HepG2 (cell line): ENCODE measurements around the gene FAM219A. TPM values are rescaled to one million over a fixed set of nuclear protein-coding genes. Genes with fewer than 3 reads are reported as not detected.

Experiments used
- BRD4 ChIP-seq: sonication (generic); formaldehyde crosslinking; IDR thresholded peaks from 2 replicates; pipeline ENCODE4 v1.4.0; 2020; ENCODE audit warnings: missing genetic modification reagents
- CHD2 ChIP-seq: IDR thresholded peaks from 2 replicates; pipeline ENCODE4 v1.6.1; 2011; ENCODE audit warnings: low read depth, low read length, improper control_type of control experiment
- ETV6 ChIP-seq: sonication (generic); formaldehyde crosslinking; conservative IDR thresholded peaks from 2 replicates; pipeline ENCODE4 v1.4.0; 2020; ENCODE audit warnings: missing genetic modification reagents
- HHEX ChIP-seq: IDR thresholded peaks from 2 replicates; pipeline ENCODE4 v1.6.1; 2016; ENCODE audit warnings: control low read depth
- IKZF1 ChIP-seq: fragments of 450-650 bp; IDR thresholded peaks from 2 replicates; pipeline ENCODE4 v1.7.1; 2016
- KLF13 ChIP-seq: sonication (generic); formaldehyde crosslinking; IDR thresholded peaks from 2 replicates; pipeline ENCODE4 v1.4.0; 2020; ENCODE audit warnings: mild to moderate bottlenecking, missing genetic modification reagents
- MTA1 ChIP-seq: sonication (generic); formaldehyde crosslinking; IDR thresholded peaks from 2 replicates; pipeline ENCODE4 v1.4.0; 2020; ENCODE audit warnings: missing genetic modification reagents, mild to moderate bottlenecking, borderline replicate concordance
- NFAT5 ChIP-seq: sonication (generic); formaldehyde crosslinking; IDR thresholded peaks from 2 replicates; pipeline ENCODE4 v1.4.0; 2020; ENCODE audit warnings: missing genetic modification reagents
- RCOR2 ChIP-seq: IDR thresholded peaks from 2 replicates; pipeline ENCODE4 v1.6.1; 2016; ENCODE audit warnings: missing biosample characterization, missing genetic modification reagents
- TAF1 ChIP-seq: sonication (generic); formaldehyde crosslinking; IDR thresholded peaks from 2 replicates; pipeline ENCODE4 v1.4.0; 2020; ENCODE audit warnings: missing genetic modification reagents
- TBP ChIP-seq: sonication (generic); formaldehyde crosslinking; IDR thresholded peaks from 2 replicates; pipeline ENCODE4 v1.5.0; 2020; ENCODE audit warnings: missing genetic modification reagents
- THAP9 ChIP-seq: sonication (generic); formaldehyde crosslinking; IDR thresholded peaks from 2 replicates; pipeline ENCODE4; 2020; ENCODE audit warnings: missing genetic modification reagents, mild to moderate bottlenecking, borderline replicate concordance
- YEATS4 ChIP-seq: sonication (generic); formaldehyde crosslinking; IDR thresholded peaks from 2 replicates; pipeline ENCODE4 v1.4.0; 2020; ENCODE audit warnings: missing genetic modification reagents, borderline replicate concordance
- ZHX1 ChIP-seq: sonication (generic); formaldehyde crosslinking; IDR thresholded peaks from 2 replicates; pipeline ENCODE4 v1.8.1; 2022; ENCODE audit warnings: low read depth, mild to moderate bottlenecking, missing genetic modification reagents
- ZNF660 ChIP-seq: sonication (generic); formaldehyde crosslinking; IDR thresholded peaks from 2 replicates; pipeline ENCODE4 v1.5.1; 2020; ENCODE audit warnings: mild to moderate bottlenecking, low read depth, missing genetic modification reagents, borderline replicate concordance
- ZNF713 ChIP-seq: sonication (generic); formaldehyde crosslinking; IDR thresholded peaks from 2 replicates; pipeline ENCODE4 v1.4.0; 2020; ENCODE audit warnings: mild to moderate bottlenecking, missing genetic modification reagents
- polyA plus RNA-seq, 8 experiments: library from polyadenylated mRNA; depleted of rRNA in 3 of 8; stranded (reverse) in 7 of 8; unstranded in 1 of 8; fragments of >200 nt; fragmentation: Illumina TruSeq in 4 of 8; extraction: Trizol in 4 of 8; gene quantifications; 2 replicates each; pipeline versions ENCODE4 v1.2.1 to v1.2.3, GENCODE V29; 2011 to 2016; ENCODE audit warnings: low read depth in 4 of 8, missing spikeins in 1 of 8, mixed read lengths in 1 of 8; ENCODE audit not compliant: insufficient read depth in 1 of 8
- total RNA-seq, 5 experiments: library from RNA; depleted of rRNA; stranded (reverse); fragments of >200 nt; fragmentation: Illumina TruSeq; extraction: Trizol; gene quantifications; 2 replicates each; pipeline ENCODE4 v1.2.3, GENCODE V29; 2016; ENCODE audit warnings: low read depth in 1 of 5
- TF ChIP-seq, protein P1 (sequence below): sonication (generic); formaldehyde crosslinking; IDR thresholded peaks from 2 replicates; pipeline ENCODE4 v1.8.1; 2023; ENCODE audit warnings: mild to moderate bottlenecking, moderate library complexity, missing genetic modification reagents

The FAM219A gene
- total and polyA plus RNA-seq, 2 of the 13 experiments (the other 11 are each of a cell fraction or from before 2014, with no cell fraction given) = 3.9 to 6.4 TPM

DNA sequence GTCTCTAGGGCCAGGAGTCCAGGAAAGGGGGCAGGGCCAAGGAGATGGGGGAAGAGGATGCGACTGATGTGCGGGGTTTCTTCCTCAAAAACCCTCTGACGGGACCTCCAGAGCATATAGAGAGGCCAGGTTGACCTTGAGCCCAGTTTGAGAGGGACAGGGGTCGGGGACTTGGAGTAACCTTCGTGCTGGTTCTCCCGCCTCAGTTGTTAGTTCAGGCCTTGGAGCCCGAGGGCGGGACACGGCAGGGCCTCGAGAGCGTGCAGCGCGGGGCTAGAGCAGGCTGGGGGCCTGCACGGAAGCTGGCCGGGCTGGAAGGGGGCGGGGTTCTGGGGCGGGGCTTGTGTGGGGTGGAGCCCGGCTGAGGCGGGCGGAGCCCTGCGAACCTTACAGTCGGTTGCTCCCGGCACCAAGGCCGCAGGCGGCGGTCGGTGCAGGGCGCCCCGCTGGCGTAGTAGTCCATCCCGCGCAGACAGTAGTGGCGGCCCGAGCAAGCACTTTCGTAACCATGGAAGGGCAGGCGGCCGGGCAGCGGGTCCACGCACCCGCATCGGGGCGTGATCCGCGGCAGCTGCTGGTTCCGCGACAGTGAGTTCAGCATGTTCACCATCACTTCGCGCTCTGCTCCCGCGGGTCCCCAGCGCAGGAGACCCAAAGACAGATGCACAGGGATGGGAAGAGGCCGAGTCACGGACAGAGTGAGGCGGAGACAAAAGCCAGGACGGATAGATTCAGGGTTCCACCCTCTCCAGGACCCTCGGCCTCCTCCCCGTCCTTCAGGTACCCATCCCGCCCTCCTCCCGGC, 77.7 kb downstream of the FAM219A start (continued):
- TF ChIP-seq ZNF660 (CRISPR knock-in tag) = no peak
- TF ChIP-seq, protein P1, sequence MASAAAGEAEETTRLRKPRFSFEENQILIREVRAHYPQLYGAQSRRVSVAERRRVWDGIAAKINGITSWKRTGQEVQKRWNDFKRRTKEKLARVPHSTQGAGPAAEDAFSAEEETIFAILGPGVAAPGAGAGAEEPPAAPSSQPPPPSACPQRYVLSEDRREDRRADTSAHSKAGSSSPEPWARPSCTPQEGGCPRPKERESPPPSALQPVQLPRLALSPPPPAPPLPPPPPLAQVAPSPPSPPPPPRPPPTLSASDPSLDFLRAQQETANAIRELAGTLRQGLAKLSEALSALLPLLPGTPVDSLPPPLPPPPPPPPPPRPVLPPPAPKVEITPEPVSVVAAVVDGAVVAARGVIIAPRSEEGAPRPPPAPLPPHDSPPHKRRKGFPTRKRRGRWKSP (CRISPR knock-in tag) = peak; percentile 89
- no peak; the same call in 1 of the 2 replicates for TF ChIP-seq YEATS4 (CRISPR knock-in tag)
- TF ChIP-seq IKZF1 = no peak
- TF ChIP-seq ZHX1 (CRISPR knock-in tag) = 0 out of 2 replicates have a peak, but pooled peaks have one; percentile 27
- no peak; the same call in 1 of the 2 replicates for TF ChIP-seq ETV6 (CRISPR knock-in tag)
- TF ChIP-seq HHEX (CRISPR knock-in tag) = no peak
- TF ChIP-seq RCOR2 (CRISPR knock-in tag) = no peak
- peak; percentile 18; the same call in 1 of the 2 replicates for TF ChIP-seq KLF13 (CRISPR knock-in tag)
- TF ChIP-seq ZNF713 (CRISPR knock-in tag) = no peak
- no peak for TF ChIP-seq BRD4 (CRISPR knock-in tag)
- no peak; the same call in 1 of the 2 replicates for TF ChIP-seq THAP9
- TF ChIP-seq TAF1 (CRISPR knock-in tag) = peak; percentile 59; the same call in 1 of the 2 replicates
- TF ChIP-seq TBP (CRISPR knock-in tag) = no peak
- TF ChIP-seq MTA1 (CRISPR knock-in tag) = no peak
- TF ChIP-seq NFAT5 (CRISPR knock-in tag) = peak; percentile 91
- TF ChIP-seq CHD2 = no peak
